ENCODE results near the gene TARS3. TPM values are rescaled to one million over a fixed set of nuclear protein-coding genes. Genes with fewer than 3 reads are reported as not detected.

TARS3 gene
- total and polyA plus RNA-seq, 7 donors = 2.3 to 31.9 (median 20.2) TPM

DNA sequence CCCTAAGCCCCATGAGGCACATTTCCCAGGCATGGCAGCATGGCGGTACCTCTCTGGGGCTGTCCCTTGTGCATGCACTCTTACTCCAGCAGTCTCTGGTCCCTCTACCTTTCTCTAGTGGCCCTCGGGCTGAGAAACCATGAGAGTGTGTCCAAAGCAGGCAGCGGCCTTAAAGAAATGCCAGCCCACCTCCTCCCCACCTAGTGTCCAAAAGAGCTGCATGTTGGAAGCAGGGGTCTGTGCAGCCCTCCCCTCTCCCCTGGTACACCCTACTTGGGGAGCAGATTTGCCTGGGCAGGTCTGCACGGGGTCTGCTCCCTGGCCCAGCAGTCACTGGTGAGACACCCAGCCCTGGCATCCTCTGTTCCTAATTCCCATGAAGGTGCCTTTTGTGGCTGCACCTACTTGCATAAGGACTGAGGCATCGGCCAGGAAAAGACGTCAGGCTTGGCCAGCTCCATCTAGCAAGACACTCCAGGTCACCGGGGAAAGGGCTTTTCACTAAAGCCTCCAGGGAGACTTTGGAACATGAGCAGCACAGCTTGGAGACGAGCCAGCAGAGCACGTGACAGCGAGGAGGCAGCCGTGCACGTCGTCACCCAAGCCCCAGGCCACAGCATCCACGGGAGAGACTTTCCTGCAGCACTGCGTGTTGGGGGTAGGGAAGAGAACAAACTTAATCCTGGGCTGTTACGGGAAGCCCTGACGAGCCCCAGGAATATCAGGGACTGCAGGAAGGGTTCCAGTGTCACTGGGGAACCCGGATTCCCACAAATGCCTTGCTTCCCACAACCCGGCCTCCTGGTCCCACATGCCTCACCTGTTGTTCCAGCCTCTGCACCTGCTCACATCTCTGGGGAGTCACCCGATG lies 110.9 kb downstream of the TARS3 start:
- 28 to 59% methylated on average over 20 of the region's 20 CpGs for whole genome bisulfite sequencing, 2 donors
- Histone ChIP-seq H3K4me1 (peaks cover 0 to 34% (median 26%) of the 10 kb centered on the region in 4 donors), H3K4me3 (no peak overlapping the region), H3K9me3 (no peaks in the 10 kb centered on the region), H3K27ac (peak overlapping the region in 3 of 4 donors; percentile 1 to 41 (median 22)), H3K36me3 (no peaks in the 10 kb centered on the region), H3K27me3 (no peaks in the 10 kb centered on the region)
- intact Hi-C loops (cut with DNase I) = no loop called here
- DNase-seq = peak; percentile 85
- no peak for TF ChIP-seq POLR2A (IDR thresholded peaks at IDR 0.05)
- TF ChIP-seq EP300 (IDR thresholded peaks at IDR 0.05) = no peak
- peak in 2 of 4 donors; percentile 11 to 57 for TF ChIP-seq POLR2AphosphoS5 (IDR thresholded peaks at IDR 0.05)
- TF ChIP-seq, protein P1, sequence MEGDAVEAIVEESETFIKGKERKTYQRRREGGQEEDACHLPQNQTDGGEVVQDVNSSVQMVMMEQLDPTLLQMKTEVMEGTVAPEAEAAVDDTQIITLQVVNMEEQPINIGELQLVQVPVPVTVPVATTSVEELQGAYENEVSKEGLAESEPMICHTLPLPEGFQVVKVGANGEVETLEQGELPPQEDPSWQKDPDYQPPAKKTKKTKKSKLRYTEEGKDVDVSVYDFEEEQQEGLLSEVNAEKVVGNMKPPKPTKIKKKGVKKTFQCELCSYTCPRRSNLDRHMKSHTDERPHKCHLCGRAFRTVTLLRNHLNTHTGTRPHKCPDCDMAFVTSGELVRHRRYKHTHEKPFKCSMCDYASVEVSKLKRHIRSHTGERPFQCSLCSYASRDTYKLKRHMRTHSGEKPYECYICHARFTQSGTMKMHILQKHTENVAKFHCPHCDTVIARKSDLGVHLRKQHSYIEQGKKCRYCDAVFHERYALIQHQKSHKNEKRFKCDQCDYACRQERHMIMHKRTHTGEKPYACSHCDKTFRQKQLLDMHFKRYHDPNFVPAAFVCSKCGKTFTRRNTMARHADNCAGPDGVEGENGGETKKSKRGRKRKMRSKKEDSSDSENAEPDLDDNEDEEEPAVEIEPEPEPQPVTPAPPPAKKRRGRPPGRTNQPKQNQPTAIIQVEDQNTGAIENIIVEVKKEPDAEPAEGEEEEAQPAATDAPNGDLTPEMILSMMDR (IDR thresholded peaks at IDR 0.05) = no peak

DNA sequence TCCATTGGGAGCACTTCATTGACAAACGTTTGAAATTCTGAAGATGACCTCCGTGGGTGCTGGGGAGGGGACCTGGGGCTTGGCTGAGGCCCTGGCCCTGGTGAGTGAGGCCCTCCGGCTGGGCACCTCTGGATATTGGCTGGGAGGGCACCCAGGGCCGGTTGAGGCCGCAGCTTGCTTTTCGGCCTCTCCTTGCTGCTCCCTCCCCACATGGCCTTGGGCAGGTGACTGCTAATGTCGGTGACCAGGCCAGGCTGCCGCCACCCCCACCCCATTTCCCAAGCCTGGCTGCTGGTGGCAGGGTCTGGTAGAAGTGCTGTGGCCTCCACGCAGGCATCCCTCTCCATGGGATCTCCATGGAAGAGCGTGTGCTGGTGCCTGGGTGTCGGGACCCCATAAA lies 111.6 kb downstream of the TARS3 start:
- no peak for DNase-seq
- Histone ChIP-seq H3K36me3 (no peaks in the 10 kb centered on the region), H3K27ac (no peak overlapping the region), H3K4me1 (peaks cover 0 to 34% (median 26%) of the 10 kb centered on the region in 4 donors), H3K27me3 (no peaks in the 10 kb centered on the region), H3K9me3 (no peaks in the 10 kb centered on the region), H3K4me3 (no peak overlapping the region)
- WGBS, 2 donors = 89 to 93% methylated on average over 11 of the region's 11 CpGs
- intact Hi-C loops (cut with DNase I) = no loop called here
- no peak for TF ChIP-seq POLR2A (IDR thresholded peaks at IDR 0.05)
- no peak for TF ChIP-seq POLR2AphosphoS5 (IDR thresholded peaks at IDR 0.05)
- TF ChIP-seq EP300 (IDR thresholded peaks at IDR 0.05) = no peak
- TF ChIP-seq, protein P1 (IDR thresholded peaks at IDR 0.05) = no peak

DNA sequence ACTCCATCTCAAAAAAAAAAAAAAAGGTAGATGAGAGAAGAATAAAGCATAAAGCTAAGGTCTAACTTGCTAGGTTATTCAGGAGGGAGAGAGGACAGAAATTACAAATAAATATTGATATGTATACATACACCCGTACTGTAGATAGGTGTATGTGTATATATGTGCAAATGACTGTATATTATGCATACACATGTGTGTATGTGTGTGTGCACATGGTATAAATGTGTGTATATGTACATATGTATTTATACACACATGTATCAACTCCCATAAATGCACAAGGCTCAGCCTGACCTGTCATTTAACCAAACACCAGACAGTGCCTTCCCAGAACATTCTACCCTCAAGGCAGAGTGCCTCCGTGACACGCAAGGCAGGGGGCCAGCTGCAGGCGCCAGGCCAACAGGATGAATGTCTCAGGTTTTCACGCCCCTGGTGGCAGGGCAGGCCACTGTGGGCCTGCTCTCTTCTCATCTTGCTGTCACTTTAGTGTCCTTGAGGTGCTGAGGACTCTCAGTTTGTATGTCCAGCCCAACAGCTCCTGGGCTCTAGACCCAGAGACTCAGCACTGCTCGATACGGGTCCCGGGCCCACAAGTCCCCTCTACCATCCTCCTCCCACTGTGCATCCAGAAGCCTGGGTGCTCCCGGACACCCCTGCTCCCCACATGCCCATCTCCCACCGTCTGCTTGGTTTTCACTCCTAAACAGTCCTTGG lies 112.5 kb downstream of the TARS3 start:
- no peaks in the 10 kb centered on the region for H3K27me3 ChIP-seq
- H3K36me3 ChIP-seq = no peaks in the 10 kb centered on the region
- TF ChIP-seq, protein P1 (IDR thresholded peaks at IDR 0.05) = no peak
- no peak for TF ChIP-seq POLR2AphosphoS5 (IDR thresholded peaks at IDR 0.05)
- TF ChIP-seq POLR2A (IDR thresholded peaks at IDR 0.05) = no peak
- TF ChIP-seq EP300 (IDR thresholded peaks at IDR 0.05) = no peak
- peaks cover 0 to 34% (median 25%) of the 10 kb centered on the region in 4 donors for H3K4me1 ChIP-seq
- no peak for DNase-seq
- H3K9me3 ChIP-seq = no peaks in the 10 kb centered on the region
- H3K27ac ChIP-seq = no peak overlapping the region
- intact Hi-C loops (cut with DNase I) = no loop called here
- no peak overlapping the region for H3K4me3 ChIP-seq
- 93 to 94% methylated on average over 10 of the region's 10 CpGs for WGBS, 2 donors

DNA sequence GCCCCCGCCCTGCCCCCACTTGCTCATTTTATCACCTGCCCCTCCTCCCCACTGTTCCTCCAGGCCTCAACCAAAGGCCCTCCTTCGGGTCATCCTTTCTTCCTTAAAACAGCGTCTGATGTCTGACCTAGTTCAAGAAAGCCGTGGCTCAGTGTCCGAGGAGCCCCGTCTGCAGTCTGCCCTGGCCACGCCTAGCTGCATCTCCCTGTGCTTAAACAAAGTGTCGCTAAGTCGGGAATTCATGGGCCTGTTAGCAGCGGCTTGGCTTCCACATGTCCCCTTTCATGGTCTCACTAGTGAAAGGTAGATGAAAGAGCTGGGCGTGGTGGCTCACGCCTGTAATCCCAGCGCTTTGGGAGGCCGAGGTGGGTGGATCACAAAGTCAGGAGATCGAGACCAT lies 113.3 kb downstream of the TARS3 start:
- intact Hi-C loops (cut with DNase I) = no loop called here
- Histone ChIP-seq H3K27ac (no peak overlapping the region), H3K9me3 (no peaks in the 10 kb centered on the region), H3K4me3 (no peak overlapping the region), H3K36me3 (no peaks in the 10 kb centered on the region), H3K27me3 (no peaks in the 10 kb centered on the region), H3K4me1 (peaks cover 0 to 26% (median 18%) of the 10 kb centered on the region in 4 donors)
- no peak for TF ChIP-seq EP300 (IDR thresholded peaks at IDR 0.05)
- no peak for DNase-seq
- WGBS, 2 donors = 70 to 82% methylated on average over 15 of the region's 15 CpGs

DNA sequence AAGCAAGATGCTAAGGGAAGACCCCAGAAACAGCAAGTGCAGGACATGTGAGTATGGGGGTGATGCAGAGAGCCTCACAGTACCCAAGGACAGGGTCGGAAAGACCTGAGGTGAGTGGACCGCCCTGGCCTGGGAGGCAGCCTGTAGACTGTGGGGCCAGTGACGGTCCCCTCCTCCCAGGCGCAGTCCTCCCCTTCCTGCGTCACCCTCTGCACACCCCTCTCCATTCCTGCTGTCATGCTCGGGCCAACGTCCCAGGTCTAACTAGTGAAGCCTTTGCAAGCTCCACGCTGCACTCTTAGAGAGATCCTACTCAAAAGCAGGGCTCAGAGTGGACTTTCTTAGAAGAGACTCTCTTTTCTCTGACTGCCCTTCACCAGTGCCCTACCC lies 113.7 kb downstream of the TARS3 start:
- no peak for DNase-seq
- no peak overlapping the region for H3K27ac ChIP-seq
- intact Hi-C loops (cut with DNase I) = no loop called here
- H3K36me3 ChIP-seq = no peaks in the 10 kb centered on the region
- no peaks in the 10 kb centered on the region for H3K27me3 ChIP-seq
- H3K9me3 ChIP-seq = no peaks in the 10 kb centered on the region
- H3K4me1 ChIP-seq = peaks cover 0 to 22% (median 14%) of the 10 kb centered on the region in 4 donors
- TF ChIP-seq POLR2AphosphoS5 (IDR thresholded peaks at IDR 0.05) (no peak), EP300 (IDR thresholded peaks at IDR 0.05) (no peak), POLR2A (IDR thresholded peaks at IDR 0.05) (no peak)
- TF ChIP-seq, protein P1 (IDR thresholded peaks at IDR 0.05) = no peak
- H3K4me3 ChIP-seq = no peak overlapping the region
- WGBS, 2 donors = 93 to 94% methylated on average over 8 of the region's 8 CpGs

Data from sigmoid colon (tissue), 7 donors.